Kidney (tissue), 14 donors: ENCODE measurements around the gene GRIN3A. TPM values are rescaled to one million over a fixed set of nuclear protein-coding genes. Genes with fewer than 3 reads are reported as not detected.
A peak's percentile ranks its signal among the peaks of the same experiment; 100 is the strongest.

Source experiments
- DNase-seq, 5 donors: peaks; one replicate each; pipeline ENCODE4 v3.0.0-alpha.2; 2013 to 2020
- FAIRE-seq: peaks from 2 replicates; lab custom pipeline; 2012; peaks lifted over from hg19 to GRCh38; lab: Jason Lieb, UNC
- H3K27ac ChIP-seq, 2 donors: one replicate each; pipeline ENCODE4 v1.7.0; 2013; ENCODE audit warnings: low read depth in 2 of 2, low read length in 2 of 2, inconsistent platforms in 1 of 2
- H3K27me3 ChIP-seq: one replicate; pipeline ENCODE4 v1.7.1; 2013; ENCODE audit warnings: low read length, inconsistent platforms; ENCODE audit not compliant: control insufficient read depth, insufficient read depth
- H3K36me3 ChIP-seq, 3 donors: one replicate each; pipeline versions ENCODE4 v1.7.0 to v1.7.1; 2013; ENCODE audit warnings: low read length in 3 of 3, control low read depth in 1 of 3, inconsistent platforms in 1 of 3; ENCODE audit not compliant: insufficient read depth in 3 of 3, control insufficient read depth in 2 of 3
- H3K4me1 ChIP-seq, 3 donors: one replicate each; pipeline versions ENCODE4 v1.7.0 to v1.7.1; 2013; ENCODE audit warnings: low read length in 3 of 3, inconsistent platforms in 1 of 3, low read depth in 1 of 3; ENCODE audit not compliant: control insufficient read depth in 2 of 3, insufficient read depth in 2 of 3
- H3K4me3 ChIP-seq, 3 donors: one replicate each; pipeline versions ENCODE4 v1.7.0 to v1.8.1; 2013; ENCODE audit warnings: low read length in 3 of 3, control low read depth in 1 of 3, inconsistent platforms in 1 of 3
- H3K9ac ChIP-seq, 3 donors: one replicate each; pipeline versions ENCODE4 v1.7.0 to v1.7.1; 2013; ENCODE audit warnings: low read length in 3 of 3, control low read depth in 1 of 3, inconsistent platforms in 1 of 3
- H3K9me3 ChIP-seq, 3 donors: one replicate each; pipeline versions ENCODE4 v1.7.0 to v1.7.1; 2013; ENCODE audit warnings: low read length in 3 of 3, control low read depth in 1 of 3, inconsistent platforms in 1 of 3; ENCODE audit not compliant: control insufficient read depth in 2 of 3, insufficient read depth in 1 of 3
- intact Hi-C: fragments of 100-400 bp; cut with DNase I; formaldehyde crosslinking; loops from one replicate; pipeline ENCODE4 v1.11.1; 2022
- polyA plus RNA-seq: library from polyadenylated mRNA; stranded (reverse); fragments of 350-450 nt; fragmentation: Illumina TruSeq; extraction: RNeasy Lipid Tissue Mini Kit (QIAGEN cat#74804); gene quantifications from one replicate; pipeline ENCODE4 v1.2.3, GENCODE V29; 2014; ENCODE audit warnings: low read depth, low replicate concordance; ENCODE audit not compliant: insufficient read depth
- total RNA-seq: library from RNA; stranded (reverse); fragmentation: NEBNext Ultra II Directional; extraction: Animal tissue kit (Norgen Biotek cat#: 25700); gene quantifications from one replicate; pipeline ENCODE4 v1.2.1, GENCODE V29; 2021
- TF ChIP-seq, protein P1 (sequence below): IDR thresholded peaks from 3 replicates; pipeline ENCODE4 v1.5.1; 2012; ENCODE audit warnings: mild to moderate bottlenecking, moderate library complexity, borderline replicate concordance; ENCODE audit not compliant: insufficient read depth; ENCODE audit errors: extremely low read depth
- donor health status: control.
- donor health status: control.
- donor health status: control.
- donor health status: control.
- donor health status: control.
- donor health status: DM: yes; HTN: yes; CAD: no.
- donor health status: Normal renal cell carcinoma (clear cell type).

Gene GRIN3A
- total and polyA plus RNA-seq, 2 donors from 2014 or later: 0.03 to 0.06 TPM

DNA sequence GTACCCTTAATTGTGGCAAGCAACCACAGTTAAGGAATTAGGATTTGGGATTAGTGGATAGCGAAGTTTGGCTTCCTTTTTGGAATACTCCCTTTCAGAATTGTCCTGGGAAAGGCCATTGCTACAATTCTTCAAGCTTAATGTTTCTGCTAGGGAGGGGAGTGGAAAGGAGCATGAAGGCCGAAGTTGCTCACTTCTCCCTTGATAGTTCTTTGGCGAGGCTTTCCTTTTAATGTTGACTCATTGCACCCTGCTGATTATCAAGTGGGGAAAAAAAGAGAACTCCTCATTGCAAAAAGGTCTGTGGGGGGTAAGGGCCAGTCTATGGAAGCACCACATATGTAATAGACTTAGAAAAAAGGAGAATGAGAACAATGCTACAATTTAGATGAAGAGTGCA lies 30.7 kb downstream of the GRIN3A start:
- FAIRE-seq: no peak

DNA sequence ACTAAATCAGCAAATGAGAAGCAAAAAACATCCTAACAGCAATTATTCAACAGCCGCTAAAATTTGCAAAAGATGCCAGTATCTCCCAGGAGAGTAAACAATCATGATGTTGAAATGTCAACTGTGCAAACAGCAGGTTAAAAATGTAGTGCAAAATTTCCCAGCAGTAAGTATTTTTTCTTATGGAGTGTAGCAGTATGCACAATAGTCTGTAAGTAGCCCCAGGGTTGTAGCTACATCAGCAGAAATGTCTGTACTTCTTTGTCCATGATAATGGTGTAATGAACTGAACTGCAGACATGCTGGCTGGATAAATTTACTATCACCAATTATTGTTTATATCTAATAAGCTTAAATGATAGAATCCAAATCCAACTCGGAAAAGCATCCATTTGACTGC lies 31.4 kb downstream of the GRIN3A start:
- TF ChIP-seq, protein P1, sequence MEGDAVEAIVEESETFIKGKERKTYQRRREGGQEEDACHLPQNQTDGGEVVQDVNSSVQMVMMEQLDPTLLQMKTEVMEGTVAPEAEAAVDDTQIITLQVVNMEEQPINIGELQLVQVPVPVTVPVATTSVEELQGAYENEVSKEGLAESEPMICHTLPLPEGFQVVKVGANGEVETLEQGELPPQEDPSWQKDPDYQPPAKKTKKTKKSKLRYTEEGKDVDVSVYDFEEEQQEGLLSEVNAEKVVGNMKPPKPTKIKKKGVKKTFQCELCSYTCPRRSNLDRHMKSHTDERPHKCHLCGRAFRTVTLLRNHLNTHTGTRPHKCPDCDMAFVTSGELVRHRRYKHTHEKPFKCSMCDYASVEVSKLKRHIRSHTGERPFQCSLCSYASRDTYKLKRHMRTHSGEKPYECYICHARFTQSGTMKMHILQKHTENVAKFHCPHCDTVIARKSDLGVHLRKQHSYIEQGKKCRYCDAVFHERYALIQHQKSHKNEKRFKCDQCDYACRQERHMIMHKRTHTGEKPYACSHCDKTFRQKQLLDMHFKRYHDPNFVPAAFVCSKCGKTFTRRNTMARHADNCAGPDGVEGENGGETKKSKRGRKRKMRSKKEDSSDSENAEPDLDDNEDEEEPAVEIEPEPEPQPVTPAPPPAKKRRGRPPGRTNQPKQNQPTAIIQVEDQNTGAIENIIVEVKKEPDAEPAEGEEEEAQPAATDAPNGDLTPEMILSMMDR: no peak
- H3K4me3 ChIP-seq: no peak overlapping the region
- intact Hi-C loops: no loop called here
- DNase-seq (no peak), FAIRE-seq (no peak)
- H3K27ac ChIP-seq: no peak overlapping the region
- H3K9ac ChIP-seq: no peak overlapping the region
- no peaks in the 10 kb centered on the region for H3K27me3 ChIP-seq
- no peaks in the 10 kb centered on the region for H3K9me3 ChIP-seq
- no peaks in the 10 kb centered on the region for H3K4me1 ChIP-seq
- H3K36me3 ChIP-seq: no peaks in the 10 kb centered on the region

More for the DNA sequence above, 30.7 kb downstream of the GRIN3A start:
- peak in 1 of 5 donors; percentile 40 for DNase-seq
- Histone ChIP-seq H3K36me3 (no peaks in the 10 kb centered on the region), H3K4me1 (no peaks in the 10 kb centered on the region), H3K27ac (no peak overlapping the region), H3K4me3 (no peak overlapping the region), H3K9ac (no peak overlapping the region), H3K27me3 (no peaks in the 10 kb centered on the region), H3K9me3 (no peaks in the 10 kb centered on the region)
- intact Hi-C loops: no loop called here
- TF ChIP-seq, protein P1: no peak

DNA sequence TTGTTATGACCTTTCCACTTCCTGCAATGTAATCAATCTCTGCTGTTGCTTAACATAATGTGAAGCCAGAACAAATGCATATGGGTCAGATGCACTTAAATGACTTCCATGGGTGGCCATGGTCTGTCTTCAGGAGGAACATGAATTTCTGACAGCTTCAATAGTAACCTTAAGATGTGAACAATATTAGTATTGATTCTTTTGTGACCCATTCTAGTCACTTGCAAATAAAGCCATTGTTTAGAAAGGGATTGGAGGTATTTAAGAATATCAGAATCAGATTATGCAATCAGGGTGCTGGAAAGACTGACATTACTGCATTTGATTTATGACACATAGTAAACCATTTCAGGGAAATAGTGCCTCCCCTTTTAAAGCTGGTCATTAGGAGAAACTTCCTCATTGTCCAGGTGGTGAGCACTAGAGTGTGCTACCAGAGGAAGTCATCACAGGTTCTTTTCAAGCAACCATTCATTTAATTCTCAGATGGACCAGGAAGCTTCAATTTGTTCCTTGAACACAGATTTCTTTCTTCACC lies 32.1 kb downstream of the GRIN3A start:
- DNase-seq (no peak), FAIRE-seq (no peak)
- no peak overlapping the region for H3K9ac ChIP-seq
- H3K27ac ChIP-seq: no peak overlapping the region
- H3K9me3 ChIP-seq: no peaks in the 10 kb centered on the region
- intact Hi-C loops: no loop called here
- H3K4me1 ChIP-seq: no peaks in the 10 kb centered on the region
- TF ChIP-seq, protein P1: no peak
- no peak overlapping the region for H3K4me3 ChIP-seq
- H3K36me3 ChIP-seq: no peaks in the 10 kb centered on the region
- no peaks in the 10 kb centered on the region for H3K27me3 ChIP-seq
